K562 (cell line): ENCODE measurements around the gene VWA3A. TPM values are rescaled to one million over a fixed set of nuclear protein-coding genes. Genes with fewer than 3 reads are reported as not detected.

Experiments used
- C11orf30 ChIP-seq: fragments of 450-650 bp; IDR thresholded peaks from 2 replicates; pipeline ENCODE4 v1.6.1; 2016; ENCODE audit warnings: low read depth, mild to moderate bottlenecking
- GATAD2B ChIP-seq: fragments of 450-650 bp; IDR thresholded peaks from 2 replicates; pipeline ENCODE4 v1.6.1; 2017; ENCODE audit warnings: mild to moderate bottlenecking, borderline replicate concordance
- KAT7 ChIP-seq: sonication (generic); formaldehyde crosslinking; IDR thresholded peaks from 2 replicates; pipeline ENCODE4 v1.8.0; 2022; ENCODE audit warnings: missing genetic modification reagents, mild to moderate bottlenecking, borderline replicate concordance
- MTA3 ChIP-seq: fragments of 450-650 bp; formaldehyde crosslinking; IDR thresholded peaks from 2 replicates; pipeline ENCODE4 v1.6.1; 2017; ENCODE audit warnings: mild to moderate bottlenecking, borderline replicate concordance
- MXI1 ChIP-seq: IDR thresholded peaks from 2 replicates; pipeline ENCODE4 v1.6.1; 2011; ENCODE audit warnings: low read depth, mild to moderate bottlenecking, improper control_type of control experiment, low read length
- POLR2A ChIP-seq: fragments of 450-650 bp; conservative IDR thresholded peaks from 2 replicates; pipeline ENCODE4 v1.6.1; 2016
- RUNX1 ChIP-seq: sonication (generic); IDR thresholded peaks from 2 replicates; pipeline ENCODE4 v1.6.1; 2016; ENCODE audit warnings: antibody characterized with exemption, low read depth
- SMC3 ChIP-seq: conservative IDR thresholded peaks from 2 replicates; pipeline ENCODE4 v1.6.1; 2011; ENCODE audit warnings: low read depth, low read length, improper control_type of control experiment; ENCODE audit not compliant: insufficient read depth
- TAF1 ChIP-seq: IDR thresholded peaks from 2 replicates; pipeline ENCODE4 v1.6.1; 2011; ENCODE audit warnings: mild to moderate bottlenecking, low read length, moderate library complexity; ENCODE audit not compliant: insufficient read depth, control insufficient read depth, severe bottlenecking; ENCODE audit errors: extremely low read depth
- ZNF75A ChIP-seq: fragments of 450-650 bp; formaldehyde crosslinking; IDR thresholded peaks from 2 replicates; pipeline ENCODE4 v1.4.0; 2020; ENCODE audit warnings: mild to moderate bottlenecking
- polyA plus RNA-seq, 8 experiments: library from polyadenylated mRNA; depleted of rRNA in 4 of 8; stranded (reverse) in 5 of 8; unstranded in 3 of 8; fragments of >200 nt; fragmentation: Nextera tagmentation in 2 of 8; fragmentation: Illumina TruSeq in 1 of 8; extraction: Ambion mirVana in 2 of 8; extraction: Trizol in 1 of 8; gene quantifications; 2 replicates each; pipeline versions ENCODE4 v1.2.1 to v1.2.3, GENCODE V29; 2011 to 2014; ENCODE audit warnings: inconsistent platforms in 1 of 8, missing spikeins in 1 of 8
- total RNA-seq, 7 experiments: library from RNA; depleted of rRNA in 6 of 7; stranded (reverse); fragments of >200 nt in 6 of 7; fragmentation: Illumina TruSeq in 2 of 7; extraction: Trizol in 2 of 7; gene quantifications; 2 replicates each; pipeline versions ENCODE4 v1.2.1 to v1.2.3, GENCODE V29; 2011 to 2021; ENCODE audit warnings: low replicate concordance in 1 of 7
- TF ChIP-seq, protein P1 (sequence below), 2 experiments: fragments of 450-650 bp in 1 of 2; sonication (generic) in 1 of 2; formaldehyde crosslinking in 1 of 2; IDR thresholded peaks; 2 replicates each; pipeline versions ENCODE4 v1.7.1 to v1.9.0; 2016 to 2022; ENCODE audit warnings: inconsistent platforms in 1 of 2, mild to moderate bottlenecking in 1 of 2, missing genetic modification reagents in 1 of 2
- TF ChIP-seq, protein P2 (sequence below): sonication (generic); formaldehyde crosslinking; IDR thresholded peaks from 2 replicates; pipeline ENCODE4 v1.9.0; 2022; ENCODE audit warnings: mild to moderate bottlenecking, missing genetic modification reagents
- TF ChIP-seq, protein P3 (sequence below), 2 experiments: fragments of 450-650 bp; conservative IDR thresholded peaks; 2 replicates each; pipeline ENCODE4 v1.6.1; 2017; ENCODE audit warnings: mild to moderate bottlenecking in 2 of 2, moderate library complexity in 2 of 2
- TF ChIP-seq, protein P4 (sequence below): conservative IDR thresholded peaks from 2 replicates; pipeline ENCODE4 v1.6.1; 2011; ENCODE audit warnings: low read depth, mild to moderate bottlenecking, low read length; ENCODE audit not compliant: control insufficient read depth

Gene VWA3A
- total and polyA plus RNA-seq, 9 of the 15 experiments (the other 6 are each of a cell fraction or from before 2014, with no cell fraction given), result not detected

DNA sequence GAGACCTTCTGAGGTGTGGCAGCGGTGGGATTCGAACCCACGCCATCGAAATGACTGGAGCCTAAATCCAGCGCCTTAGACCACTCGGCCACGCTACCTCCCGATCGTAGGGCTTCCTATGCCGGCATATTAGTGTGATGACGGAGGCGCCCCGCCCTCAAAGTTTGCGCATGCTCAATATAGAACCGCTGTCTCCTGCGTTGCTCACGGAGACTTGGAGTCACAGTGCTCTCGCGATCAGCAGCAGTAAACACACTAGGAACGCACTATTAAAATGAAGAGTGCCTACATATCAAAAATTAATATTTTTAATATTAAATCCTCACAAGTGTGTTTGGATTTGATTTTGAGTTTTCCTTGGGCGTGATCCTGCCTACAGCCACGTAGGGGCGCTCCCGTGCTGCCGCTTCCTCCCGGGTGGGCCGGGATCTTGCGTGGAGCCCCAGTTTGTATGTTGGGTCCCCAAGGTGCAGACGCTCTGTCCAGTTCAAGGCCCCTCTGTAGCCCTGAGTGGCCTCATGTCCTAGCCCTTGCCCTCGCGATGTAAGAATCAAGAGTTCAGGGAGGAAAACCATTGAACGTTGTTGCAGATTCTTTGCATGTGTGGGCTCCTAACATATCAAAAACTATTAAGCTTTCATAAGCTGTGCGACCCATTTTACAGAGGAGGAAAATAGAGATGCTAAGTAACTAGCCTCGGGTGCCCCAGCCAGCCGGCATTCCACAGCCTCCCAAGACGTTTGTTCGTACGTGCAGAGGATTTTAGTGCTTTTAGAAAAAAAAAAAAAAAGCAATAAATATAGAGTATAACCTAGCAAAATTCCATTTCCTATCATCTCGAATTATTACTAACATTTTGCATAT lies 103.6 kb downstream of the VWA3A start (continued):
- TF ChIP-seq, protein P1, sequence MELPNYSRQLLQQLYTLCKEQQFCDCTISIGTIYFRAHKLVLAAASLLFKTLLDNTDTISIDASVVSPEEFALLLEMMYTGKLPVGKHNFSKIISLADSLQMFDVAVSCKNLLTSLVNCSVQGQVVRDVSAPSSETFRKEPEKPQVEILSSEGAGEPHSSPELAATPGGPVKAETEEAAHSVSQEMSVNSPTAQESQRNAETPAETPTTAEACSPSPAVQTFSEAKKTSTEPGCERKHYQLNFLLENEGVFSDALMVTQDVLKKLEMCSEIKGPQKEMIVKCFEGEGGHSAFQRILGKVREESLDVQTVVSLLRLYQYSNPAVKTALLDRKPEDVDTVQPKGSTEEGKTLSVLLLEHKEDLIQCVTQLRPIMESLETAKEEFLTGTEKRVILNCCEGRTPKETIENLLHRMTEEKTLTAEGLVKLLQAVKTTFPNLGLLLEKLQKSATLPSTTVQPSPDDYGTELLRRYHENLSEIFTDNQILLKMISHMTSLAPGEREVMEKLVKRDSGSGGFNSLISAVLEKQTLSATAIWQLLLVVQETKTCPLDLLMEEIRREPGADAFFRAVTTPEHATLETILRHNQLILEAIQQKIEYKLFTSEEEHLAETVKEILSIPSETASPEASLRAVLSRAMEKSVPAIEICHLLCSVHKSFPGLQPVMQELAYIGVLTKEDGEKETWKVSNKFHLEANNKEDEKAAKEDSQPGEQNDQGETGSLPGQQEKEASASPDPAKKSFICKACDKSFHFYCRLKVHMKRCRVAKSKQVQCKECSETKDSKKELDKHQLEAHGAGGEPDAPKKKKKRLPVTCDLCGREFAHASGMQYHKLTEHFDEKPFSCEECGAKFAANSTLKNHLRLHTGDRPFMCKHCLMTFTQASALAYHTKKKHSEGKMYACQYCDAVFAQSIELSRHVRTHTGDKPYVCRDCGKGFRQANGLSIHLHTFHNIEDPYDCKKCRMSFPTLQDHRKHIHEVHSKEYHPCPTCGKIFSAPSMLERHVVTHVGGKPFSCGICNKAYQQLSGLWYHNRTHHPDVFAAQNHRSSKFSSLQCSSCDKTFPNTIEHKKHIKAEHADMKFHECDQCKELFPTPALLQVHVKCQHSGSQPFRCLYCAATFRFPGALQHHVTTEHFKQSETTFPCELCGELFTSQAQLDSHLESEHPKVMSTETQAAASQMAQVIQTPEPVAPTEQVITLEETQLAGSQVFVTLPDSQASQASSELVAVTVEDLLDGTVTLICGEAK (IDR thresholded peaks at IDR 0.05), result peak; percentile 90
- TF ChIP-seq, protein P1 (CRISPR knock-in tag; IDR thresholded peaks at IDR 0.05), result no peak
- TF ChIP-seq, protein P2, sequence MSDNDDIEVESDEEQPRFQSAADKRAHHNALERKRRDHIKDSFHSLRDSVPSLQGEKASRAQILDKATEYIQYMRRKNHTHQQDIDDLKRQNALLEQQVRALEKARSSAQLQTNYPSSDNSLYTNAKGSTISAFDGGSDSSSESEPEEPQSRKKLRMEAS, result peak; percentile 56; the same call in 1 of the 2 replicates
- TF ChIP-seq TAF1 (peak; percentile 16), MXI1 (0 out of 2 replicates have a peak, but pooled peaks have one; percentile 32), MTA3 (peak; percentile 73), RUNX1 (no peak), C11orf30 (0 out of 2 replicates have a peak, but pooled peaks have one; percentile 4), GATAD2B (0 out of 2 replicates have a peak, but pooled peaks have one; percentile 8), KAT7 (no peak), SMC3 (peak; percentile 71), ZNF75A (CRISPR knock-in tag) (no peak), POLR2A (peak; percentile 61; the same call in 1 of the 2 replicates)
- TF ChIP-seq, protein P3, sequence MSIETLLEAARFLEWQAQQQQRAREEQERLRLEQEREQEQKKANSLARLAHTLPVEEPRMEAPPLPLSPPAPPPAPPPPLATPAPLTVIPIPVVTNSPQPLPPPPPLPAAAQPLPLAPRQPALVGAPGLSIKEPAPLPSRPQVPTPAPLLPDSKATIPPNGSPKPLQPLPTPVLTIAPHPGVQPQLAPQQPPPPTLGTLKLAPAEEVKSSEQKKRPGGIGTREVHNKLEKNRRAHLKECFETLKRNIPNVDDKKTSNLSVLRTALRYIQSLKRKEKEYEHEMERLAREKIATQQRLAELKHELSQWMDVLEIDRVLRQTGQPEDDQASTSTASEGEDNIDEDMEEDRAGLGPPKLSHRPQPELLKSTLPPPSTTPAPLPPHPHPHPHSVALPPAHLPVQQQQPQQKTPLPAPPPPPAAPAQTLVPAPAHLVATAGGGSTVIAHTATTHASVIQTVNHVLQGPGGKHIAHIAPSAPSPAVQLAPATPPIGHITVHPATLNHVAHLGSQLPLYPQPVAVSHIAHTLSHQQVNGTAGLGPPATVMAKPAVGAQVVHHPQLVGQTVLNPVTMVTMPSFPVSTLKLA (conservative IDR thresholded peaks at IDR 0.05), result peak; percentile 60 to 65; a peak in 2 of 4 replicates
- TF ChIP-seq, protein P4, sequence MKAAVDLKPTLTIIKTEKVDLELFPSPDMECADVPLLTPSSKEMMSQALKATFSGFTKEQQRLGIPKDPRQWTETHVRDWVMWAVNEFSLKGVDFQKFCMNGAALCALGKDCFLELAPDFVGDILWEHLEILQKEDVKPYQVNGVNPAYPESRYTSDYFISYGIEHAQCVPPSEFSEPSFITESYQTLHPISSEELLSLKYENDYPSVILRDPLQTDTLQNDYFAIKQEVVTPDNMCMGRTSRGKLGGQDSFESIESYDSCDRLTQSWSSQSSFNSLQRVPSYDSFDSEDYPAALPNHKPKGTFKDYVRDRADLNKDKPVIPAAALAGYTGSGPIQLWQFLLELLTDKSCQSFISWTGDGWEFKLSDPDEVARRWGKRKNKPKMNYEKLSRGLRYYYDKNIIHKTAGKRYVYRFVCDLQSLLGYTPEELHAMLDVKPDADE, result peak; percentile 97
